Ishikawa (cell line): ENCODE results near the gene CAPN5.

ENCODE experiments used
- CEBPB ChIP-seq: IDR thresholded peaks from 2 replicates; pipeline ENCODE4 v1.6.1; 2012
- EGR1 ChIP-seq: IDR thresholded peaks from 2 replicates; pipeline ENCODE4 v1.6.1; 2012
- EP300 ChIP-seq: IDR thresholded peaks from 2 replicates; pipeline ENCODE4 v1.6.1; 2012; ENCODE audit warnings: borderline replicate concordance
- FOXM1 ChIP-seq: IDR thresholded peaks from 2 replicates; pipeline ENCODE4 v1.6.1; 2012; ENCODE audit warnings: low read depth, borderline replicate concordance
- MAX ChIP-seq: IDR thresholded peaks from 2 replicates; pipeline ENCODE4 v1.6.1; 2012
- NFIC ChIP-seq: IDR thresholded peaks from 2 replicates; pipeline ENCODE4 v1.6.1; 2012
- RAD21 ChIP-seq: IDR thresholded peaks from 2 replicates; pipeline ENCODE4 v1.6.1; 2012; ENCODE audit warnings: low read depth
- REST ChIP-seq: IDR thresholded peaks from 2 replicates; pipeline ENCODE4 v1.6.1; 2012; ENCODE audit warnings: low read depth, mild to moderate bottlenecking
- TAF1 ChIP-seq: IDR thresholded peaks from 2 replicates; pipeline ENCODE4 v1.6.1; 2012; ENCODE audit warnings: low read depth, mild to moderate bottlenecking
- TCF12 ChIP-seq: IDR thresholded peaks from 2 replicates; pipeline ENCODE4 v1.6.1; 2012; ENCODE audit warnings: low read depth
- TEAD4 ChIP-seq: IDR thresholded peaks from 2 replicates; pipeline ENCODE4 v1.6.1; 2012
- YY1 ChIP-seq: IDR thresholded peaks from 2 replicates; pipeline ENCODE4 v1.6.1; 2012; ENCODE audit warnings: low read depth
- ZBTB7A ChIP-seq: IDR thresholded peaks from 2 replicates; pipeline ENCODE4 v1.6.1; 2012; ENCODE audit warnings: low read depth

- TF ChIP-seq FOXM1 (no peak), NFIC (no peak), EP300 (no peak), YY1 (no peak), REST (no peak), TAF1 (no peak), MAX (0 out of 2 replicates have a peak, but pooled peaks have one; percentile 16), EGR1 (no peak), RAD21 (peak; percentile 51; the same call in 1 of the 2 replicates), CEBPB (no peak), ZBTB7A (no peak), TEAD4 (no peak), TCF12 (no peak)
These were observed 20.7 kb upstream of the CAPN5 start for GRCh38 chr11:77046060-77046501.
